ENCODE data around the gene MCHR1. TPM values are rescaled to one million over a fixed set of nuclear protein-coding genes. Genes with fewer than 3 reads are reported as not detected.

The MCHR1 gene
- total and polyA plus RNA-seq, 2 of the 13 experiments (the other 11 are each of a cell fraction or from before 2014, with no cell fraction given), result 0.40 to 0.83 TPM

DNA sequence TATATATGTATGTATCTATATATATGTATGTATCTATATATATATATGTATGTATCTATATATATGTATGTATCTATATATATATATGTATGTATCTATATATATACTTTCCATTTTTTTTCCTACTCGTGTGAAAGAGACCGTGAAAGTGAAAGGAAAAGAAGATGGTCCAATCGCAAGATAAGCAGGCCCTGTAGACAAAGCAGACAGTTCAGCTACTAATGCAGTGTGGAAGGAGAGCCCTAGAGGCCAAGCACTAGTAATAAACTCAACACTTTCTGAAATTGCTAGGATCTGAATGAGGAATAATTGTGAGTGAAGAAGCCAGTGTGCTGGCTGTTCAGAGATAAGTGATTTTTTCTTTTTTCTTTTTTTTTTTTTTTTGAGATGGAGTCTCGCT lies 47.2 kb downstream of the MCHR1 start (continued):
- TF ChIP-seq, protein P1, sequence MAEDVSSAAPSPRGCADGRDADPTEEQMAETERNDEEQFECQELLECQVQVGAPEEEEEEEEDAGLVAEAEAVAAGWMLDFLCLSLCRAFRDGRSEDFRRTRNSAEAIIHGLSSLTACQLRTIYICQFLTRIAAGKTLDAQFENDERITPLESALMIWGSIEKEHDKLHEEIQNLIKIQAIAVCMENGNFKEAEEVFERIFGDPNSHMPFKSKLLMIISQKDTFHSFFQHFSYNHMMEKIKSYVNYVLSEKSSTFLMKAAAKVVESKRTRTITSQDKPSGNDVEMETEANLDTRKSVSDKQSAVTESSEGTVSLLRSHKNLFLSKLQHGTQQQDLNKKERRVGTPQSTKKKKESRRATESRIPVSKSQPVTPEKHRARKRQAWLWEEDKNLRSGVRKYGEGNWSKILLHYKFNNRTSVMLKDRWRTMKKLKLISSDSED (CRISPR knock-in tag; IDR thresholded peaks at IDR 0.05), result no peak
- TF ChIP-seq KDM3A (CRISPR knock-in tag; IDR thresholded peaks at IDR 0.05; ENCODE audit: low read depth), result no peak
- no peak for TF ChIP-seq ZNF615 (CRISPR knock-in tag; IDR thresholded peaks at IDR 0.05; ENCODE audit: borderline replicate concordance)
- no peak for TF ChIP-seq ZNF556 (CRISPR knock-in tag; IDR thresholded peaks at IDR 0.05; ENCODE audit: borderline replicate concordance)
- no peak for TF ChIP-seq ZNF383 (CRISPR knock-in tag; IDR thresholded peaks at IDR 0.05; ENCODE audit: borderline replicate concordance)
- TF ChIP-seq ZSCAN21 (CRISPR knock-in tag; IDR thresholded peaks at IDR 0.05; ENCODE audit: borderline replicate concordance), result no peak
- no peak for TF ChIP-seq ZNF577 (CRISPR knock-in tag; IDR thresholded peaks at IDR 0.05; ENCODE audit: borderline replicate concordance, low read depth)
- no peak for TF ChIP-seq SRSF9 (IDR thresholded peaks at IDR 0.05; ENCODE audit: borderline replicate concordance, insufficient read depth, low read depth, low read length, poor library complexity, severe bottlenecking)
- TF ChIP-seq, protein P2, sequence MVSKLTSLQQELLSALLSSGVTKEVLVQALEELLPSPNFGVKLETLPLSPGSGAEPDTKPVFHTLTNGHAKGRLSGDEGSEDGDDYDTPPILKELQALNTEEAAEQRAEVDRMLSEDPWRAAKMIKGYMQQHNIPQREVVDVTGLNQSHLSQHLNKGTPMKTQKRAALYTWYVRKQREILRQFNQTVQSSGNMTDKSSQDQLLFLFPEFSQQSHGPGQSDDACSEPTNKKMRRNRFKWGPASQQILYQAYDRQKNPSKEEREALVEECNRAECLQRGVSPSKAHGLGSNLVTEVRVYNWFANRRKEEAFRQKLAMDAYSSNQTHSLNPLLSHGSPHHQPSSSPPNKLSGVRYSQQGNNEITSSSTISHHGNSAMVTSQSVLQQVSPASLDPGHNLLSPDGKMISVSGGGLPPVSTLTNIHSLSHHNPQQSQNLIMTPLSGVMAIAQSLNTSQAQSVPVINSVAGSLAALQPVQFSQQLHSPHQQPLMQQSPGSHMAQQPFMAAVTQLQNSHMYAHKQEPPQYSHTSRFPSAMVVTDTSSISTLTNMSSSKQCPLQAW (CRISPR knock-in tag; IDR thresholded peaks at IDR 0.05), result no peak
- no peak for TF ChIP-seq JDP2 (CRISPR knock-in tag; IDR thresholded peaks at IDR 0.05; ENCODE audit: borderline replicate concordance)

Data from HepG2 (cell line).